ENCODE results near the gene ZKSCAN3.

GRCh38 chr6:28334286-28335039 is 15.3 kb upstream of the ZKSCAN3 start:
- TF ChIP-seq POLR2A (IDR thresholded peaks at IDR 0.05; ENCODE audit: low read depth, low read length) (no peak), CREB1 (IDR thresholded peaks at IDR 0.05; ENCODE audit: low read depth) (no peak), ATF3 (IDR thresholded peaks at IDR 0.05; ENCODE audit: borderline replicate concordance, extremely low read depth, low read depth, low read length) (no peak), SMARCA5 (IDR thresholded peaks at IDR 0.05) (no peak), EP300 (IDR thresholded peaks at IDR 0.05; ENCODE audit: borderline replicate concordance in 1 of 2, control insufficient read depth in 1 of 2, low read depth in 2 of 2, low read length in 2 of 2) (no peak), REST (IDR thresholded peaks at IDR 0.05; ENCODE audit: low read depth, low read length) (no peak), CTCF (IDR thresholded peaks at IDR 0.05 in 2 of 3, conservative IDR thresholded peaks at IDR 0.05 in 1 of 3; ENCODE audit: control insufficient read depth in 2 of 3, extremely low read depth in 1 of 3, insufficient read depth in 1 of 3, low read depth in 3 of 3, low read length in 3 of 3) (no peak), HDGF (IDR thresholded peaks at IDR 0.05) (no peak), SRF (IDR thresholded peaks at IDR 0.05; ENCODE audit: low read depth in 2 of 2, low read length in 2 of 2) (no peak), CEBPB (IDR thresholded peaks at IDR 0.05; ENCODE audit: borderline replicate concordance in 1 of 2, low read depth in 2 of 2, low read length in 2 of 2) (no peak), ZBTB40 (IDR thresholded peaks at IDR 0.05; ENCODE audit: borderline replicate concordance) (no peak), RBBP5 (conservative IDR thresholded peaks at IDR 0.05) (no peak)

Measured in GM12878 (cell line).